Measurements from ENCODE around the gene CASP14. TPM values are rescaled to one million over a fixed set of nuclear protein-coding genes. Genes with fewer than 3 reads are reported as not detected.
A peak's percentile ranks its signal among the peaks of the same experiment; 100 is the strongest.

The CASP14 gene
- total and polyA plus RNA-seq, 10 of the 15 experiments (the other 5 are each of a cell fraction or from before 2014, with no cell fraction given) = 0.06 to 0.40 (median 0.13) TPM; not detected in 2

- POLR2A ChIA-PET = interaction anchor here (0.6 to 0.7 kb wide), 3 partner anchors 10 to 600 kb away, joined by 3 to 13 read pairs (median 7); no protein-coding TSS in a partner anchor
- SMC1A ChIA-PET (ENCODE audit: uncharacterized antibody, unreplicated experiment) = no interaction called here
- Histone ChIP-seq H3K4me2 (ENCODE audit: control insufficient read depth, insufficient read depth) (no peak overlapping the region), H2AFZ (ENCODE audit: control insufficient read depth, low read depth, low read length) (no peak overlapping the region), H3K4me3 (no peak overlapping the region), H3K27me3 (replicated peaks in 1 of 2; ENCODE audit: control insufficient read depth in 2 of 2, insufficient read depth in 2 of 2, low read length in 1 of 2) (no peaks in the 10 kb centered on the region; a peak in 1 of 4 replicates), H3K9me3 (replicated peaks; ENCODE audit: control insufficient read depth, insufficient read depth, low read length) (no peaks in the 10 kb centered on the region), H3K9ac (ENCODE audit: control insufficient read depth, insufficient read depth, low read length) (no peak overlapping the region), H3K27ac (ENCODE audit: control insufficient read depth, insufficient read depth) (no peak overlapping the region), H3K4me1 (ENCODE audit: control insufficient read depth, insufficient read depth, low read length) (no peaks in the 10 kb centered on the region), H3K36me3 (ENCODE audit: control insufficient read depth in 2 of 2, insufficient read depth in 2 of 2, low read length in 1 of 2) (no peaks in the 10 kb centered on the region), H4K20me1 (ENCODE audit: control insufficient read depth, insufficient read depth) (no peaks in the 10 kb centered on the region), H3K79me2 (ENCODE audit: control insufficient read depth, insufficient read depth, low read length) (no peaks in the 10 kb centered on the region)
- 0% methylated on average over 2 of the region's 2 CpGs for WGBS (ENCODE audit: insufficient coverage, insufficient replicate concordance, low lambda C conversion rate, missing lambda C conversion rate)
- no TSS peak for BruUV-seq (replicated peaks)
- TF ChIP-seq RAD21 (IDR thresholded peaks at IDR 0.05; ENCODE audit: insufficient read depth, low read depth, low read length) (peak; percentile 53), SMC3 (IDR thresholded peaks at IDR 0.05; ENCODE audit: borderline replicate concordance, low read length) (peak; percentile 26; the same call in 1 of the 2 replicates), POLR2A (IDR thresholded peaks at IDR 0.05; ENCODE audit: low read depth, low read length) (no peak), CUX1 (IDR thresholded peaks at IDR 0.05; ENCODE audit: insufficient replicate concordance, low read depth, low read length) (no peak), IKZF2 (IDR thresholded peaks at IDR 0.05) (no peak), BCLAF1 (IDR thresholded peaks at IDR 0.05) (no peak), CTCF (IDR thresholded peaks at IDR 0.05 in 2 of 3, conservative IDR thresholded peaks at IDR 0.05 in 1 of 3; ENCODE audit: control insufficient read depth in 2 of 3, extremely low read depth in 1 of 3, insufficient read depth in 1 of 3, low read depth in 3 of 3, low read length in 3 of 3) (peak; percentile 28 to 47 (median 36); a peak in 5 of 6 replicates), ZBED1 (IDR thresholded peaks at IDR 0.05; ENCODE audit: borderline replicate concordance) (no peak), YY1 (IDR thresholded peaks at IDR 0.05; ENCODE audit: low read depth, low read length) (no peak), RELB (IDR thresholded peaks at IDR 0.05; ENCODE audit: low read depth) (no peak), TCF3 (IDR thresholded peaks at IDR 0.05; ENCODE audit: borderline replicate concordance, insufficient read depth, low read depth, low read length) (no peak)
- no peak for FAIRE-seq
- ATAC-seq = peak; percentile 68; the same call in 2 of the 3 replicates
- in situ Hi-C loops (cut with MboI) = no loop called here
- RAD21 ChIA-PET (ENCODE audit: unreplicated experiment) = interaction anchor here (0.6 kb wide), 1 partner anchor 454 kb away, joined by 5 read pairs; the partner anchor contains the start of gene NDUFB7
- DNase-seq (ENCODE audit: low read depth, low spot score) = no peak
- intact Hi-C loops (cut with micrococcal nuclease; ENCODE audit: unreplicated experiment) = no loop called here
- CTCF ChIA-PET = no interaction called here
Measured at GRCh38 chr19:15025217-15025616, 24.1 kb upstream of the CASP14 start.

All from GM12878 (cell line).